GM12872 (cell line): ENCODE measurements around the gene ABCC9.

Experiments
- TF ChIP-seq, protein P1 (sequence below): IDR thresholded peaks from 3 replicates; pipeline ENCODE4 v1.5.1; 2011; ENCODE audit warnings: low read depth, mild to moderate bottlenecking, low read length, moderate library complexity; ENCODE audit not compliant: insufficient read depth

The ABCC9 gene

DNA sequence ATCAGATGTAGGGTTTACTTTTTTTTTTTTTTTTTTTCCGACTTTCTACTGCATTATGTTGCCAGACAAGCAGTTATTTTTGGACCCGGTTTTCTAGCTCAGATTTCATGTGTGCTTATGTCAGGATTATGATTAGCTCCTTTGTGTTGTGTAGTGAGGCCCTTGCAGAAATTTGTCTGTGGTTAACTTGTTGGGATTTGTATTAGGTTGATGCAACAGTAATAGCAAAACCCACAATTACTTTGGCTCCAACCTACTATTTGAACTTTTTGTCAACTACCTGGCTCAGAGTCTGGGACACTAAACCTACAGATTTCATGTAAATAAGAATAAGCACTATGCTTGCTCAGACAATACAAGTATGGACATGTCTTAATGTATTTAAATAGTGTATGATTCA is 122.6 kb downstream of the ABCC9 start:
- TF ChIP-seq, protein P1, sequence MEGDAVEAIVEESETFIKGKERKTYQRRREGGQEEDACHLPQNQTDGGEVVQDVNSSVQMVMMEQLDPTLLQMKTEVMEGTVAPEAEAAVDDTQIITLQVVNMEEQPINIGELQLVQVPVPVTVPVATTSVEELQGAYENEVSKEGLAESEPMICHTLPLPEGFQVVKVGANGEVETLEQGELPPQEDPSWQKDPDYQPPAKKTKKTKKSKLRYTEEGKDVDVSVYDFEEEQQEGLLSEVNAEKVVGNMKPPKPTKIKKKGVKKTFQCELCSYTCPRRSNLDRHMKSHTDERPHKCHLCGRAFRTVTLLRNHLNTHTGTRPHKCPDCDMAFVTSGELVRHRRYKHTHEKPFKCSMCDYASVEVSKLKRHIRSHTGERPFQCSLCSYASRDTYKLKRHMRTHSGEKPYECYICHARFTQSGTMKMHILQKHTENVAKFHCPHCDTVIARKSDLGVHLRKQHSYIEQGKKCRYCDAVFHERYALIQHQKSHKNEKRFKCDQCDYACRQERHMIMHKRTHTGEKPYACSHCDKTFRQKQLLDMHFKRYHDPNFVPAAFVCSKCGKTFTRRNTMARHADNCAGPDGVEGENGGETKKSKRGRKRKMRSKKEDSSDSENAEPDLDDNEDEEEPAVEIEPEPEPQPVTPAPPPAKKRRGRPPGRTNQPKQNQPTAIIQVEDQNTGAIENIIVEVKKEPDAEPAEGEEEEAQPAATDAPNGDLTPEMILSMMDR: no peak

DNA sequence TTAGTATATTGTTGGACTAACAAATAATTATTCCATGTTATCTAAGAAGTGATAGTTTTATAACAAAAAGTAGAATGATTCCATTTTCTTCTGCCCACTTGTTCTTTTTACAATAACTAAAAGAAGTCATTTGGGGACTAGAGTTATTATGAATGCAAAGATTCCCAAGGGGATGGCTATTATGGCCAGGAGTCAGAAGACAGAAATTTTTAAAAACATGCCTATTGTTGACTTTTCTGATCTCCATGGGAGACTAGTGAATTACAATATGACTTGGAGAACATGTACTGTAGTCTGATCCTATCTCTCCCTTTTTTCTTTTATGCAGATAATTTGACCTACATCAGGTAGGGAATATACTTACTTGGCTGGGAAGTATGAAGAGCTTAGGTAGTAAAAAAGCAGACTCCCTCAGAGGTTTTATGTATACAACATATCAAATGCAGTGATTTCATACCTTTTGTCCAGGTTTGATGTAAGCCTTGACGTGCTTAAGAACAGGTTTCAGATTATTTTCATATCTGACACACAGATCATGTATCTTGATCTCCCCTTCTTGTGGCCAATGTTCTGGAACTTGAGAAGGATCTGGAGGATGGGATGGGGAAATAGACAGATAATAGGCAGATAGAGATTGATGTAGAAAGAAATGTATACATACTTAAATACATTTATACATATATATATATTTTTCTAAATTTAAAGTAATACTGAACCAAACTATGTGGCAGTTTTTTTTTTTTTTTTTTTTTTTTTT is 125.7 kb downstream of the ABCC9 start:
- TF ChIP-seq, protein P1: no peak

- TF ChIP-seq, protein P1: no peak
Measured at GRCh38 chr12:21814814-21815213, 126.4 kb downstream of the ABCC9 start.

DNA sequence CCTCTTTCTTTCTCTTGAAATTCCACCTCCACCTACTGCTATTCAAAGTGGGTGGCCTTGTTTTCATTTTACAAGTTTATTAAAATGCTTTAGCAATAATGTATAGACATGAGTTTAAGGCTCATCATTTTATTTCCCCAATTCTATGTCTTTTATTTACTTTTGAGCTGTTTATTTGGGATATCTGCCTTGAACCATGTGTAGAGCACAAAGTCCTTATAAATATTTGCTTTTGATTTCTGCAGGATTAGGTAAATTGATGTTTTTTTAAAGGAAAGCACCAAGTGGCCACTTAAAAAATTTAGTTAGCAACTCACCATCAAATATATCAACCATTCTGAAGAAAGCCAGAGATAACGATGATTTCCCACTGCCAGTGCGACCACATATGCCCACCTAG is 126.9 kb downstream of the ABCC9 start:
- TF ChIP-seq, protein P1: no peak

DNA sequence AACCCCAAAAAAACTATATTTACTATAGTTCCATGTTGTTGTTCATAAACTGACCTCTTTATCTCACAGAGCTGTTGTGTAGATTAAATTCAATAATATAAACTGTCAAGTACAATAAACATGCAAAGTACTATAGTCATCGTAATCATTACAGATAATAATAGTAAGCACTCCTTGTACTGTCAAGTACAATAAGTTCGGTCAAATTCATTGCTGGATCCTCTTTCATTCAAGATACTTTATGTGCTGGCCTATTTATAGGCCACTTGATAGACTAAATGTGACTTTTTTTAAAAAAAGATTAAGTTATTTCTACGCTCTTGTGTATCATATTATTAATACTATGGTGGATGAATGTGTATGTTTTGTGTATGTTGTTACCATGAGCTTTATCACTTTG is 127.5 kb downstream of the ABCC9 start:
- TF ChIP-seq, protein P1: no peak

DNA sequence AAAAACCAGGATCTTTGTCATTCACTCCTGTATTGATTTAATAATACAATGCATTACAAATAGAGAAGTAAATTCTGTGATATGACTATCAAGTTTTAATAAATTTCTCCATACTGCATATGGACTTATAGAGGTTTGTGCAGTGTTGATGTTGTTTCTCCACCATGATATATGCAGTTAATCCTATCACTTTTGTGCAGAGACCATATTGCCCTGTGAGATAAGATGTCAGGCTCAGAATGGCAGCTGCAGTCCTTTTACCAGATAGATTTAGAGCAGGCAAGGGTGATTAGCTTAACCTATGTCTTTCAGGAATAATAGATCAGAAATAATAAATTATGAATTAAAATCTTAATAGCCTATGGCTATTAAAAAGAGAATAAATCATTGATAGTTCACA is 128.1 kb downstream of the ABCC9 start:
- TF ChIP-seq, protein P1: no peak

DNA sequence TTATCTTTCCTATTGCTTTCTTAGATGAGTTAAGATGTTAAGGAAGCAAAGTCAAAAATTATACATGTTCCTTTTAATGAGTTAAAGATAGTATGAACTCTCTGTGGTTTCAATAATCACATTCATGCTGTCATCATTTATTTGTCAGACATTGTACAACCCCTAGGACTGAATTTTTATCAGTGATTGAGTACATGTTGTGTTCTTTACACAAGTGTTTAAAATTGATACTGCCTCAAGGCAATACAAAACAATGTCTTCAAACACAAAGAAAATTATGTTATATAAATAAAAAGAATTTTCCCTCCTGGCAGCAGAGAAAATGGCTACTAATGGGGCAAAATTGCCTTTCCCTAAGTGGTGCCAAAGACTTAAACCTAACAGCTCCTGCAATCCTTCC is 132.1 kb downstream of the ABCC9 start:
- TF ChIP-seq, protein P1: no peak
